CD14-positive monocyte (primary cell): ENCODE data around the gene KCNQ1. TPM values are rescaled to one million over a fixed set of nuclear protein-coding genes. Genes with fewer than 3 reads are reported as not detected.

Experiments used
- DNase-seq, 3 donors: peaks; one replicate each; pipeline ENCODE4 v3.0.0-alpha.2; 2011 to 2022
- H2AFZ ChIP-seq: 2 replicates; pipeline ENCODE4 v1.6.0; 2012; ENCODE audit warnings: mild to moderate bottlenecking, low read depth, low read length, inconsistent platforms; ENCODE audit not compliant: insufficient read depth, poor library complexity, severe bottlenecking
- H3K27ac ChIP-seq, 2 donors: 1 replicate in 1 of 2; 2 replicates in 1 of 2; pipeline ENCODE4 v1.5.1; 2012 to 2013; ENCODE audit warnings: low read length in 2 of 2, control low read depth in 1 of 2, inconsistent platforms in 1 of 2, low read depth in 1 of 2, mild to moderate bottlenecking in 1 of 2
- H3K27me3 ChIP-seq, 2 donors: one replicate each; pipeline versions ENCODE4 v1.6.0 to v1.6.1; 2011 to 2013; ENCODE audit warnings: low read length in 2 of 2; ENCODE audit not compliant: control insufficient read depth in 2 of 2, insufficient read depth in 2 of 2
- H3K36me3 ChIP-seq, 2 donors: replicated peaks in 1 of 2; 1 replicate in 1 of 2; 2 replicates in 1 of 2; pipeline versions ENCODE4 v1.5.1 to v1.6.1; 2012 to 2013; ENCODE audit warnings: low read length in 2 of 2, control low read depth in 1 of 2, inconsistent platforms in 1 of 2, mild to moderate bottlenecking in 1 of 2; ENCODE audit not compliant: insufficient read depth in 2 of 2, control insufficient read depth in 1 of 2
- H3K4me1 ChIP-seq, 2 donors: 1 replicate in 1 of 2; 2 replicates in 1 of 2; pipeline versions ENCODE4 v1.5.1 to v1.6.1; 2012 to 2013; ENCODE audit warnings: low read length in 2 of 2, control low read depth in 1 of 2, inconsistent platforms in 1 of 2, mild to moderate bottlenecking in 1 of 2, moderate library complexity in 1 of 2; ENCODE audit not compliant: insufficient read depth in 2 of 2, control insufficient read depth in 1 of 2
- H3K4me2 ChIP-seq: replicated peaks from 2 replicates; pipeline ENCODE3; 2012; ENCODE audit warnings: low read length, moderate library complexity, mild to moderate bottlenecking; ENCODE audit not compliant: poor library complexity, severe bottlenecking; ENCODE audit errors: extremely low read depth
- H3K4me3 ChIP-seq, 3 experiments: fragments of 200-600 bp in 1 of 3; sonication (generic) in 1 of 3; replicated peaks in 1 of 3; 1 replicate in 2 of 3; 2 replicates in 1 of 3; pipeline ENCODE4 v1.5.1; 2011 to 2013; ENCODE audit warnings: low read length in 3 of 3, mild to moderate bottlenecking in 3 of 3, control low read depth in 2 of 3, low read depth in 2 of 3, inconsistent platforms in 1 of 3, moderate library complexity in 1 of 3
- H3K79me2 ChIP-seq: 2 replicates; pipeline ENCODE4 v1.6.0; 2012; ENCODE audit warnings: mild to moderate bottlenecking, control low read depth, inconsistent platforms, low read length, moderate library complexity; ENCODE audit not compliant: insufficient read depth
- H3K9ac ChIP-seq: 2 replicates; pipeline ENCODE4 v1.6.0; 2017; ENCODE audit warnings: low read length, mild to moderate bottlenecking; ENCODE audit not compliant: insufficient read depth, poor library complexity, severe bottlenecking
- H3K9me3 ChIP-seq, 2 donors: replicated peaks in 1 of 2; 1 replicate in 1 of 2; 2 replicates in 1 of 2; pipeline versions ENCODE4 v1.5.1 to v1.6.1; 2012 to 2013; ENCODE audit warnings: low read length in 2 of 2, control low read depth in 1 of 2; ENCODE audit not compliant: control insufficient read depth in 1 of 2, insufficient read depth in 1 of 2
- H4K20me1 ChIP-seq: 2 replicates; pipeline ENCODE4 v1.6.0; 2012; ENCODE audit warnings: mild to moderate bottlenecking, low read length, control low read depth, moderate library complexity; ENCODE audit not compliant: insufficient read depth
- H3K27ac Mint-ChIP-seq, 7 donors: one replicate each; pipeline ENCODE4 v1.8.0; 2020; ENCODE audit warnings: mild to moderate bottlenecking in 7 of 7, mixed read lengths in 7 of 7, moderate library complexity in 6 of 7, inconsistent platforms in 2 of 7
- H3K27me3 Mint-ChIP-seq, 3 donors: one replicate each; pipeline ENCODE4 v1.8.0; 2021 to 2022; ENCODE audit warnings: low read depth in 3 of 3, mild to moderate bottlenecking in 3 of 3, mixed read lengths in 3 of 3, moderate library complexity in 3 of 3, inconsistent platforms in 1 of 3
- H3K36me3 Mint-ChIP-seq, 2 donors: one replicate each; pipeline ENCODE4 v1.8.0; 2020; ENCODE audit warnings: mixed read lengths in 2 of 2, inconsistent platforms in 1 of 2, mild to moderate bottlenecking in 1 of 2
- H3K4me1 Mint-ChIP-seq: one replicate; pipeline ENCODE4 v1.8.0; 2020; ENCODE audit warnings: mild to moderate bottlenecking, mixed read lengths
- H3K4me3 Mint-ChIP-seq, 2 donors: one replicate each; pipeline ENCODE4 v1.8.0; 2020; ENCODE audit warnings: mild to moderate bottlenecking in 2 of 2, mixed read lengths in 2 of 2, moderate library complexity in 1 of 2
- H3K9me3 Mint-ChIP-seq, 7 donors: one replicate each; pipeline ENCODE4 v1.8.0; 2020 to 2022; ENCODE audit warnings: mixed read lengths in 7 of 7, mild to moderate bottlenecking in 6 of 7, moderate library complexity in 6 of 7, inconsistent platforms in 2 of 7
- WGBS: methylation state at CpG from one replicate; pipeline ENCODE4 v1.1.5; 2013; ENCODE audit warnings: missing lambda C conversion rate; ENCODE audit not compliant: insufficient coverage; 5-methylcytosine and 5-hydroxymethylcytosine counted together
- intact Hi-C, 2 donors: fragments of 100-400 bp; cut with micrococcal nuclease; formaldehyde crosslinking; loops; one replicate each; pipeline versions ENCODE4 v1.15.0 to v1.15.1; 2023
- polyA plus RNA-seq, 3 donors: library from polyadenylated mRNA; depleted of rRNA in 1 of 3; unstranded in 2 of 3; stranded (reverse) in 1 of 3; fragments of 300-500 nt in 2 of 3; fragments of >200 nt in 1 of 3; fragmentation: Illumina TruSeq in 2 of 3; gene quantifications; 1 replicate in 2 of 3; 2 replicates in 1 of 3; pipeline ENCODE4 v1.2.3, GENCODE V29; 2012 to 2021
- TF ChIP-seq, protein P1 (sequence below): fragments of 200-600 bp; IDR thresholded peaks from one replicate; pipeline ENCODE4 v1.8.0; 2022; ENCODE audit warnings: antibody characterized with exemption, mild to moderate bottlenecking

The KCNQ1 gene
- polyA plus RNA-seq, 3 donors = 14.9 to 31.8 (median 21.6) TPM

DNA sequence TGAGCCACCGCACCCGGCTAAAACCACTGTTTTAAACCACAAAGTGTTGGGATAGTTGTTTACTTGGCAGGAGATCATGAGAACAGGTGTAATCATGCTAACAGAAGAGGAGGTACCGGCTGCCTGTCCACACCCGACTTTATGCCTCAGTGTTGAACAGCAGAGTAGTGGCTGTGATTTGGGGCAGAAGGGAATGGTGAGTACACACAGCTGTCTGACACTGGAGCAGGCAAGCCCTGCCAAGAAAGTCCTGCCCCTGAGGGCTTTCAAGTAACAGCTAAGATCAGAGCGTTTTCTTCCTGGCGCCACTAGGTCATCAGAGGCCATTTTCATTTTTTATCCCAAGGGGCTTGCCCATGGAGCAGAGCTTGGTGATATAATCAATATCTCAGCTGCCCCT, 432.7 kb downstream of the KCNQ1 start:
- Mint-ChIP-seq H3K4me1 (no peaks in the 10 kb centered on the region), H3K4me3 (no peak overlapping the region), H3K9me3 (peaks cover 5 to 31% (median 20%) of the 10 kb centered on the region in 7 donors), H3K36me3 (peaks cover 0 to under 1% of the 10 kb centered on the region in 2 donors), H3K27me3 (peaks cover 19 to 37% (median 24%) of the 10 kb centered on the region in 3 donors), H3K27ac (peak overlapping the region in 1 of 7 donors; percentile 50)
- H3K4me3 ChIP-seq = no peak overlapping the region
- no peak overlapping the region for H3K27ac ChIP-seq
- H3K79me2 ChIP-seq = no peaks in the 10 kb centered on the region
- TF ChIP-seq, protein P1, sequence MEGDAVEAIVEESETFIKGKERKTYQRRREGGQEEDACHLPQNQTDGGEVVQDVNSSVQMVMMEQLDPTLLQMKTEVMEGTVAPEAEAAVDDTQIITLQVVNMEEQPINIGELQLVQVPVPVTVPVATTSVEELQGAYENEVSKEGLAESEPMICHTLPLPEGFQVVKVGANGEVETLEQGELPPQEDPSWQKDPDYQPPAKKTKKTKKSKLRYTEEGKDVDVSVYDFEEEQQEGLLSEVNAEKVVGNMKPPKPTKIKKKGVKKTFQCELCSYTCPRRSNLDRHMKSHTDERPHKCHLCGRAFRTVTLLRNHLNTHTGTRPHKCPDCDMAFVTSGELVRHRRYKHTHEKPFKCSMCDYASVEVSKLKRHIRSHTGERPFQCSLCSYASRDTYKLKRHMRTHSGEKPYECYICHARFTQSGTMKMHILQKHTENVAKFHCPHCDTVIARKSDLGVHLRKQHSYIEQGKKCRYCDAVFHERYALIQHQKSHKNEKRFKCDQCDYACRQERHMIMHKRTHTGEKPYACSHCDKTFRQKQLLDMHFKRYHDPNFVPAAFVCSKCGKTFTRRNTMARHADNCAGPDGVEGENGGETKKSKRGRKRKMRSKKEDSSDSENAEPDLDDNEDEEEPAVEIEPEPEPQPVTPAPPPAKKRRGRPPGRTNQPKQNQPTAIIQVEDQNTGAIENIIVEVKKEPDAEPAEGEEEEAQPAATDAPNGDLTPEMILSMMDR = no peak
- no peak for DNase-seq
- no peaks in the 10 kb centered on the region for H3K36me3 ChIP-seq
- H4K20me1 ChIP-seq = no peaks in the 10 kb centered on the region
- no peak overlapping the region for H2AFZ ChIP-seq
- H3K27me3 ChIP-seq = peaks cover 0 to 10% of the 10 kb centered on the region in 2 donors
- no peak overlapping the region for H3K4me2 ChIP-seq
- intact Hi-C loops = no loop called here
- H3K4me1 ChIP-seq = no peaks in the 10 kb centered on the region
- no peak overlapping the region for H3K9ac ChIP-seq
- WGBS = 93% methylated on average over 6 of the region's 6 CpGs
- peaks cover 0 to 21% of the 10 kb centered on the region in 2 donors for H3K9me3 ChIP-seq

DNA sequence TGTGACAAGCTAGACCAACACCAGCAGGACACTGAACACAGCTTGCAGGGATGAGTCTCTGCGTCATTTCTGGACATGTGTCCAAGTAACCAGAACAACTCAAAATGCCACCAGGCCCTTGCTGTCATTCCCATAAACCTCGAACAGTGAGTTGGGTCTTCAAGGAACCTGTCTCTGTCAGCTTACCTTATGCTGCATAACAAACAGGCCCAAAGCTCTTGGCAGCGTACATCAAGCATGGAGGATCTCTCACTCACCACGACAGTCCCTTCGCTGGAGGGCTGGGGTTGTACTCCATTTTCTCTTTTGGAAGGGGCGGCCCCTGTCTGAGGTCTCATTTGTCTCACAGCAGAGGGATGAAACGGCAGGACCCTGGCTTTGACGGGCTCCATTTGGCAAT, 434.0 kb downstream of the KCNQ1 start:
- no peak overlapping the region for H3K27ac ChIP-seq
- H3K9me3 Mint-ChIP-seq = peaks cover 5 to 36% (median 20%) of the 10 kb centered on the region in 7 donors
- intact Hi-C loops = no loop called here

More for the DNA sequence above, 434.0 kb downstream of the KCNQ1 start:
- Histone ChIP-seq H2AFZ (no peak overlapping the region), H3K27me3 (peaks cover 9 to 23% of the 10 kb centered on the region in 2 donors), H4K20me1 (no peaks in the 10 kb centered on the region), H3K4me2 (no peak overlapping the region), H3K9me3 (peaks cover 0 to 21% of the 10 kb centered on the region in 2 donors), H3K4me1 (peaks cover 2 to 3% of the 10 kb centered on the region in 2 donors), H3K9ac (no peak overlapping the region), H3K4me3 (no peak overlapping the region), H3K36me3 (no peaks in the 10 kb centered on the region), H3K79me2 (no peaks in the 10 kb centered on the region)
- no peak for DNase-seq
- WGBS = over 99% methylated on average over 8 of the region's 8 CpGs
- Mint-ChIP-seq H3K4me3 (no peak overlapping the region), H3K36me3 (peaks cover 0 to 9% of the 10 kb centered on the region in 2 donors), H3K27me3 (peaks cover 26 to 44% (median 33%) of the 10 kb centered on the region in 3 donors), H3K4me1 (peaks cover 6% of the 10 kb centered on the region), H3K27ac (no peak overlapping the region)
- TF ChIP-seq, protein P1 = no peak
